Panc1 (cell line): ENCODE measurements around the gene PCLO. TPM values are rescaled to one million over a fixed set of nuclear protein-coding genes. Genes with fewer than 3 reads are reported as not detected.
"Not testable (repeated sequence)": the region's sequence is repeated elsewhere in the genome, so short reads cannot be mapped to it uniquely, and the experiment has no call there.

Source experiments
- ATAC-seq: fragments of 200-7000 bp; cut with Tn5 transposase; 2 replicates; pipeline ENCODE4 v1.9.1; 2020; ENCODE audit warnings: mild to moderate bottlenecking, moderate library complexity
- BruUV-seq: library from RNA; stranded (reverse); fragments of 400-500 nt; replicated peaks from 2 replicates; lab custom pipeline; 2021; lab: Mats Ljungman, UMichigan
- CTCF ChIA-PET: fragments of 300-600 bp; sonication (Branson Sonifier 250); formaldehyde crosslinking; loops from one replicate; lab custom pipeline; 2022; ENCODE audit warnings: antibody characterized with exemption; lab: Charles Lee
- POLR2A ChIA-PET: fragments of 300-600 bp; sonication (Branson Sonifier 250); formaldehyde crosslinking; loops from one replicate; lab custom pipeline; 2022; ENCODE audit warnings: antibody characterized with exemption; lab: Charles Lee
- DNase-seq: peaks from one replicate; pipeline ENCODE4 v3.0.0-alpha.2; 2010; ENCODE audit warnings: low read depth, low spot score
- H3K27ac ChIP-seq: 2 replicates; pipeline ENCODE4 v1.5.1; 2011; ENCODE audit warnings: mild to moderate bottlenecking, low read length, inconsistent platforms
- H3K27me3 ChIP-seq: fragments of 200-500 bp; sonication (Bioruptor generic); 2 replicates; pipeline ENCODE4 v1.6.0; 2014; ENCODE audit warnings: low read length, inconsistent platforms; ENCODE audit not compliant: control insufficient read depth, insufficient read depth
- H3K36me3 ChIP-seq: fragments of 200-500 bp; sonication (Bioruptor generic); 2 replicates; pipeline ENCODE4 v1.5.1; 2014; ENCODE audit warnings: inconsistent platforms, mild to moderate bottlenecking, low read length, moderate library complexity; ENCODE audit not compliant: control insufficient read depth, insufficient read depth
- H3K4me1 ChIP-seq: 2 replicates; pipeline ENCODE4 v1.5.1; 2011; ENCODE audit warnings: inconsistent platforms, mild to moderate bottlenecking, low read length, moderate library complexity; ENCODE audit not compliant: control insufficient read depth, insufficient read depth
- H3K4me3 ChIP-seq, 2 experiments: 2 replicates each; pipeline ENCODE4 v1.5.1; 2011 to 2012; ENCODE audit warnings: low read depth in 2 of 2, low read length in 2 of 2, mild to moderate bottlenecking in 2 of 2, inconsistent platforms in 1 of 2, moderate library complexity in 1 of 2
- H3K9me3 ChIP-seq: fragments of 200-500 bp; sonication (Bioruptor generic); 2 replicates; pipeline ENCODE4 v1.5.1; 2014; ENCODE audit warnings: low read depth, mild to moderate bottlenecking, inconsistent platforms, low read length, moderate library complexity; ENCODE audit not compliant: control insufficient read depth, insufficient read depth
- POLR2AphosphoS5 ChIP-seq: IDR thresholded peaks from 2 replicates; pipeline ENCODE4 v1.6.1; 2012; ENCODE audit warnings: mild to moderate bottlenecking, low read depth, low read length, moderate library complexity
- SIN3A ChIP-seq: IDR thresholded peaks from 2 replicates; pipeline ENCODE4 v1.6.1; 2012; ENCODE audit warnings: low read depth, mild to moderate bottlenecking, low read length, moderate library complexity, borderline replicate concordance; ENCODE audit not compliant: insufficient read depth
- TCF7L2 ChIP-seq: IDR thresholded peaks from 2 replicates; pipeline ENCODE4 v1.6.1; 2011; ENCODE audit warnings: mild to moderate bottlenecking, low read depth, low read length, inconsistent platforms
- in situ Hi-C: cut with HindIII; loops from 2 replicates; pipeline ENCODE4 v1.10.0; 2016; ENCODE audit warnings: low sequenced_read_pairs, low pct_unique_long_range_greater_than_20kb
- intact Hi-C: fragments of 100-400 bp; cut with micrococcal nuclease; formaldehyde crosslinking; loops from one replicate; pipeline ENCODE4 v1.10.0; 2022; ENCODE audit not compliant: unreplicated experiment
- total RNA-seq: library from RNA; stranded (reverse); gene quantifications from one replicate; pipeline ENCODE4 v1.2.1, GENCODE V29; 2021; ENCODE audit not compliant: unreplicated experiment
- TF ChIP-seq, protein P1 (sequence below), 2 experiments: IDR thresholded peaks; 2 replicates each; pipeline ENCODE4 v1.6.1; 2011 to 2012; ENCODE audit warnings: low read depth in 2 of 2, control low read depth in 1 of 2, low read length in 1 of 2, mild to moderate bottlenecking in 1 of 2, moderate library complexity in 1 of 2; ENCODE audit not compliant: insufficient read depth in 1 of 2
- TF ChIP-seq, protein P2 (sequence below): fragments of 450-650 bp; IDR thresholded peaks from 2 replicates; pipeline ENCODE4 v1.5.1; 2017; ENCODE audit warnings: mild to moderate bottlenecking

PCLO gene
- total RNA-seq, 1 experiment from 2014 or later, result 1.1 TPM

DNA sequence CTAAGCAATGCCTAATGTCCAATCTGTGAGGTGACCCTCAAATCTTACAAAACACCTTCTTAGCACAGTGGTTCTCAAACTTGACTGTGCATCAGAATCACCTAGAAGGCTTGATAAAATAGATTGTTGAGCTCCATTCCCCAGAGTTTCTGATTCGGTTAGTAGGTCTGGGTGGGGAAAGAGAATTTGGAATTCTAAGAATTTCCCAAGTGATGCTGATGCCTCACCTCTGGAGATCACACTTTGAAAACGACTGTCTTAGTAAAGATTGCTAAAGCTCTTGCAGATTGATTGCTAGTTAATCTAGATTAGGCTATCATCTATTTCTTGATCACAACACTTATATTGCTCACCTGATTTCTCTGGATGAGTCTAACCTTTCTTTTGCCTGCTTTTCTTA lies 126.6 kb downstream of the PCLO start:
- in situ Hi-C loops (no loop called here), intact Hi-C loops (no loop called here)
- no peak for DNase-seq
- H3K4me1 ChIP-seq, result no peaks in the 10 kb centered on the region
- H3K9me3 ChIP-seq, result no peaks in the 10 kb centered on the region
- BruUV-seq, result no TSS peak
- no peak for TF ChIP-seq SIN3A
- TF ChIP-seq POLR2AphosphoS5, result no peak
- TF ChIP-seq, protein P1, sequence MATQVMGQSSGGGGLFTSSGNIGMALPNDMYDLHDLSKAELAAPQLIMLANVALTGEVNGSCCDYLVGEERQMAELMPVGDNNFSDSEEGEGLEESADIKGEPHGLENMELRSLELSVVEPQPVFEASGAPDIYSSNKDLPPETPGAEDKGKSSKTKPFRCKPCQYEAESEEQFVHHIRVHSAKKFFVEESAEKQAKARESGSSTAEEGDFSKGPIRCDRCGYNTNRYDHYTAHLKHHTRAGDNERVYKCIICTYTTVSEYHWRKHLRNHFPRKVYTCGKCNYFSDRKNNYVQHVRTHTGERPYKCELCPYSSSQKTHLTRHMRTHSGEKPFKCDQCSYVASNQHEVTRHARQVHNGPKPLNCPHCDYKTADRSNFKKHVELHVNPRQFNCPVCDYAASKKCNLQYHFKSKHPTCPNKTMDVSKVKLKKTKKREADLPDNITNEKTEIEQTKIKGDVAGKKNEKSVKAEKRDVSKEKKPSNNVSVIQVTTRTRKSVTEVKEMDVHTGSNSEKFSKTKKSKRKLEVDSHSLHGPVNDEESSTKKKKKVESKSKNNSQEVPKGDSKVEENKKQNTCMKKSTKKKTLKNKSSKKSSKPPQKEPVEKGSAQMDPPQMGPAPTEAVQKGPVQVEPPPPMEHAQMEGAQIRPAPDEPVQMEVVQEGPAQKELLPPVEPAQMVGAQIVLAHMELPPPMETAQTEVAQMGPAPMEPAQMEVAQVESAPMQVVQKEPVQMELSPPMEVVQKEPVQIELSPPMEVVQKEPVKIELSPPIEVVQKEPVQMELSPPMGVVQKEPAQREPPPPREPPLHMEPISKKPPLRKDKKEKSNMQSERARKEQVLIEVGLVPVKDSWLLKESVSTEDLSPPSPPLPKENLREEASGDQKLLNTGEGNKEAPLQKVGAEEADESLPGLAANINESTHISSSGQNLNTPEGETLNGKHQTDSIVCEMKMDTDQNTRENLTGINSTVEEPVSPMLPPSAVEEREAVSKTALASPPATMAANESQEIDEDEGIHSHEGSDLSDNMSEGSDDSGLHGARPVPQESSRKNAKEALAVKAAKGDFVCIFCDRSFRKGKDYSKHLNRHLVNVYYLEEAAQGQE (IDR thresholded peaks at IDR 0.05; ENCODE audit: insufficient read depth in 1 of 2, low read depth in 2 of 2, low read length in 1 of 2), result no peak
- no peak for TF ChIP-seq TCF7L2
- TF ChIP-seq, protein P2, sequence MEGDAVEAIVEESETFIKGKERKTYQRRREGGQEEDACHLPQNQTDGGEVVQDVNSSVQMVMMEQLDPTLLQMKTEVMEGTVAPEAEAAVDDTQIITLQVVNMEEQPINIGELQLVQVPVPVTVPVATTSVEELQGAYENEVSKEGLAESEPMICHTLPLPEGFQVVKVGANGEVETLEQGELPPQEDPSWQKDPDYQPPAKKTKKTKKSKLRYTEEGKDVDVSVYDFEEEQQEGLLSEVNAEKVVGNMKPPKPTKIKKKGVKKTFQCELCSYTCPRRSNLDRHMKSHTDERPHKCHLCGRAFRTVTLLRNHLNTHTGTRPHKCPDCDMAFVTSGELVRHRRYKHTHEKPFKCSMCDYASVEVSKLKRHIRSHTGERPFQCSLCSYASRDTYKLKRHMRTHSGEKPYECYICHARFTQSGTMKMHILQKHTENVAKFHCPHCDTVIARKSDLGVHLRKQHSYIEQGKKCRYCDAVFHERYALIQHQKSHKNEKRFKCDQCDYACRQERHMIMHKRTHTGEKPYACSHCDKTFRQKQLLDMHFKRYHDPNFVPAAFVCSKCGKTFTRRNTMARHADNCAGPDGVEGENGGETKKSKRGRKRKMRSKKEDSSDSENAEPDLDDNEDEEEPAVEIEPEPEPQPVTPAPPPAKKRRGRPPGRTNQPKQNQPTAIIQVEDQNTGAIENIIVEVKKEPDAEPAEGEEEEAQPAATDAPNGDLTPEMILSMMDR, result no peak
- H3K27me3 ChIP-seq, result no peaks in the 10 kb centered on the region
- POLR2A ChIA-PET, result no interaction called here
- no peak overlapping the region for H3K27ac ChIP-seq
- no peaks in the 10 kb centered on the region for H3K36me3 ChIP-seq
- no peak for ATAC-seq
- H3K4me3 ChIP-seq, result no peak overlapping the region
- CTCF ChIA-PET, result no interaction called here

DNA sequence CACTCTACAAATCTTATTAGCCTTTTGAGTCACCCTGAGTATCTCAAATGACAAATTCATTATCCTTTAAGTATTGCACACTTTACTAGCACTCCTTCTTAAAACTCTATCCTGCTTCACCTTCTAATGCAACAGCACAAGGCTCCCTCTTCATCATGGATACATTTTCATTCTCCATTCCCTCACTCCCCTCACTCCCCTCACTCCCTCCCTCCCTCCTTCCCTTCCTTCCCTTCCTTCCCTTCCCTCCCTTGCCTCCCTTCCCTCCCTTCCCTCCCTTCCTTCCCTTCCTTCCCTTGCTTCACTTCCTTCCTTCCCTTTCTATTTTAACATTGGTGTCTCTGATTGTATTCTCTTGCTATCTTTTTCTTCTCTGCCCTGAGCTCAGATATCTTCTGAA lies 130.5 kb downstream of the PCLO start:
- H3K4me3 ChIP-seq, result no peak overlapping the region
- H3K27ac ChIP-seq, result no peak overlapping the region
- TF ChIP-seq, protein P2, result no peak
- TF ChIP-seq SIN3A (no peak), POLR2AphosphoS5 (no peak), TCF7L2 (no peak)
- TF ChIP-seq, protein P1 (IDR thresholded peaks at IDR 0.05; ENCODE audit: insufficient read depth in 1 of 2, low read depth in 2 of 2, low read length in 1 of 2), result no peak
- ChIA-PET POLR2A (no interaction called here), CTCF (no interaction called here)
- no peaks in the 10 kb centered on the region for H3K9me3 ChIP-seq
- H3K4me1 ChIP-seq, result no peaks in the 10 kb centered on the region
- ATAC-seq (no peak), DNase-seq (no peak)
- no peaks in the 10 kb centered on the region for H3K27me3 ChIP-seq
- H3K36me3 ChIP-seq, result no peaks in the 10 kb centered on the region
- in situ Hi-C loops, result no loop called here
- no TSS peak for BruUV-seq
- intact Hi-C loops, result no loop called here

DNA sequence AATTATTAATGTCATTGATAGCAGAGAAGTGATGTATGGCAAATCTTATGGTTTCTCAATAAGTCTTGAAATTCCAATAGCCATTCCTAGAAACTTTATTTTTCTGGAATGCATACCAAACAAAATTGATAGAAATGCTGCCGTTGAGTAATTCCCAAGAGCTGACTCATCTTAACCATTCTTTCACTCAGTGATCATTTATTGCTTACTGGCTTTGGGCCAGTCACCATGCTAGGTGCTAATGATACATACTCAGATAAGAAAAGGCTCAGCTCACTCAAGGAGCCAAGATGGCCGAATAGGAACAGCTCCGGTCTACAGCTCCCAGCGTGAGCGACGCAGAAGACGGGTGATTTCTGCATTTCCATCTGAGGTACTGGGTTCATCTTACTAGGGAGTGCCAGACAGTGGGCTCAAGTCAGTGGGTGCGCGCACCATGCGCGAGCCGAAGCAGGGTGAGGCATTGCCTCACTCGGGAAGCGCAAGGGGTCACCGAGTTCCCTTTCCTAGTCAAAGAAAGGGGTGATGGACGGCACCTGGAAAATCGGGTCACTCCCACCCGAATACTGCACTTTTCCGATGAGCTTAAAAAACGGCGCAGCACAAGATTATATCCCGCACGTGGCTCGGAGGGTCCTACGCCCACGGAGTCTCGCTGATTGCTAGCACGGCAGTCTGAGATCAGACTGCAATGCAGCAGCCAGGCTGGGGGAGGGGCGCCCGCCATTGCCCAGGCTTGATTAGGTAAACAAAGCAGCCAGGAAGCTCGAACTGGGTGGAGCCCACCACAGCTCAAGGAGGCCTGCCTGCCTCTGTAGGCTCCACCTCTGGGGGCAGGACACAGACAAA lies 138.6 kb downstream of the PCLO start:
- DNase-seq, POLR2A ChIA-PET, H3K4me3 ChIP-seq, BruUV-seq, ATAC-seq, CTCF ChIA-PET, intact Hi-C loops, H3K9me3 ChIP-seq, in situ Hi-C loops, H3K27ac ChIP-seq, H3K27me3 ChIP-seq, H3K4me1 ChIP-seq, H3K36me3 ChIP-seq: not testable (repeated sequence)
